ENCODE data around the gene MYBPC2. TPM values are rescaled to one million over a fixed set of nuclear protein-coding genes. Genes with fewer than 3 reads are reported as not detected.
A peak's percentile ranks its signal among the peaks of the same experiment; 100 is the strongest.

MYBPC2 gene
- total RNA-seq, 1 donor from 2014 or later = 1.4 TPM

- H3K27me3 Mint-ChIP-seq = peaks cover 3% of the 10 kb centered on the region
- no peak for ATAC-seq (ENCODE audit: low read depth)
- no peak for TF ChIP-seq CTCF (IDR thresholded peaks at IDR 0.05)
Observed at GRCh38 chr19:50509366-50509765, 76.7 kb downstream of the MYBPC2 start.

GRCh38 chr19:50510121-50510670, 77.5 kb downstream of the MYBPC2 start:
- ChIA-PET CTCF (no interaction called here), POLR2A (interaction anchor here (0.6 to 2.0 kb wide), 10 partner anchors 31 to 666 kb away, joined by 3 to 12 read pairs (median 4); partner anchors contain the start of genes NR1H2 and POLD1)
- Mint-ChIP-seq H3K36me3 (ENCODE audit: low read depth) (peaks cover 16% of the 10 kb centered on the region), H3K27ac (peak overlapping the region; percentile 93), H3K4me1 (peaks cover 13% of the 10 kb centered on the region), H3K4me3 (peak overlapping the region; percentile 89), H3K27me3 (peaks cover 5% of the 10 kb centered on the region), H3K9me3 (no peaks in the 10 kb centered on the region)
- intact Hi-C loops (cut with micrococcal nuclease) = loop anchor here (2.0 kb wide), 2 partner anchors 485 to 633 kb away; partner anchors contain the start of genes AKT1S1, TBC1D17 and VRK3
- TF ChIP-seq CTCF (IDR thresholded peaks at IDR 0.05) = no peak
- DNase-seq = no peak
- ATAC-seq (ENCODE audit: low read depth) = no peak

More at GRCh38 chr19:50509366-50509765, 76.7 kb downstream of the MYBPC2 start:
- ChIA-PET POLR2A (interaction anchor here (0.6 to 1.7 kb wide), 3 partner anchors 150 to 236 kb away, joined by 3 to 4 read pairs (median 3); no protein-coding TSS in a partner anchor), CTCF (no interaction called here)
- no peaks in the 10 kb centered on the region for H3K9me3 Mint-ChIP-seq
- intact Hi-C loops (cut with micrococcal nuclease) = no loop called here
- H3K4me1 Mint-ChIP-seq = peaks cover 13% of the 10 kb centered on the region
- H3K4me3 Mint-ChIP-seq = peak overlapping the region; percentile 20
- H3K36me3 Mint-ChIP-seq (ENCODE audit: low read depth) = peaks cover 16% of the 10 kb centered on the region
- no peak overlapping the region for H3K27ac Mint-ChIP-seq
- no peak for DNase-seq

DNA sequence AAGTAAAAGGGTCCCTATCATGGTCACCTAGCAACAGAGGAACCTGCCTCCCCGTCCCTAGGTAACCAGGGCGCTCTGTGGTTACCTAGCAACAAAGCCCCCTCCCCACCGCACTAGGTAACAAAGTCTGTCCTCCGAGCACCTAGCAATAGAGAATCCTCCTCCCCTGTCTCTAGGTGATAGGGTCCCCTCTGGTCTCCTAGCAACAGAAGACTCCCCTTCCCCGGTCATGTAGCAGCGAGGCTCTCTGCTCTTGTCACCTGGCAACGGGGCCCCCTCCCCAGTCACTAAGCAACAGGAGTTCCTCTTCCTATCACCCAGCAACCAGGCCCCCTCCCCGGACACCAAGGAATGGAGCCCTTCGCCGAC, 78.0 kb downstream of the MYBPC2 start:
- no peak for ATAC-seq (ENCODE audit: low read depth)
- ChIA-PET POLR2A (interaction anchor here (0.6 to 2.0 kb wide), 19 partner anchors 32 to 667 kb away, joined by 3 to 12 read pairs (median 5); partner anchors contain the start of genes KCNC3, NR1H2, NUP62 and POLD1), CTCF (interaction anchor here (0.9 to 1.0 kb wide), 3 partner anchors 50 to 412 kb away, joined by 4 read pairs; no protein-coding TSS in a partner anchor)
- Mint-ChIP-seq H3K9me3 (no peaks in the 10 kb centered on the region), H3K27me3 (peaks cover 5% of the 10 kb centered on the region), H3K4me3 (peak overlapping the region; percentile 89), H3K36me3 (ENCODE audit: low read depth) (peaks cover 13% of the 10 kb centered on the region), H3K27ac (peak overlapping the region; percentile 93), H3K4me1 (peaks cover 13% of the 10 kb centered on the region)
- intact Hi-C loops (cut with micrococcal nuclease) = loop anchor here (1.0 to 2.0 kb wide), 11 partner anchors 34 to 634 kb away; partner anchors contain the start of genes AKT1S1, CTU1, EMC10 and GARIN5A
- no peak for DNase-seq
- TF ChIP-seq CTCF (IDR thresholded peaks at IDR 0.05) = no peak

DNA sequence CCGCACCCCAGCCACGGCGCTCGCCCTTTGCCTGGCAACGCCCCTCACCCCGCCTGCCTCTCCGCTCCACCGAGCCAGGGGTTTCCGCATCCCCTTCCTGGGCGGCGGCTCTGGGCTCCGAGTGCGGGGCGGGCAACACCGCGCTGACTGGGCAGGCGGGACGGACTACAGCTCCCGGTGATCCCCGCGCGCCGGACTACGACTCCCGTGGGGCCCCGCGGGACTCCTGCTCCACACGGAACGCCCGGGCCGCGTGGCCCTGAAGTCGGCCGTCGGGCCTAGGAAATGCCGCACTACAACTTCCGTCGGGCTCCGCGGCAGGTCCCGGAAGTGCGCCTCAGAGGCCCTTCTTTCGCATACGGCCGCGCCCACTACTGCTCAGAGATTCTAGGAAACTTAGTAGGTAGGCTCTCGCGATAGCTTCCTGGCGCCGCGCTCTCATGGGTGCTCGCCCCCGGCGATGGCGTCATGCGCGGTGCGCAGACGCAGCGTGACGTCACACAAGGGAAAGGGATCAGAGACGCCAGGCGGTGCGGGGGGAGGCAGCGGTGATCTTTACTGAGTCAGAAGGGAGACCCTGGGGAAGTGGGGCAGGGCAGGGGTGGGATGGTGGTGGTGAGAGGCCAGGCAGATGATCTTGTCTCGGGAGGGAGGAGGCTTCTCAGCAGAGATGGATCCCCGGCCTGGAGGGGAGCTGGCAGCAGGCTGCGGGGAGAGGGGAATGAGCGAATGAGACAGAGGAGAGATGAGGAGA, 78.6 kb downstream of the MYBPC2 start, which contains the start of gene JOSD2:
JOSD2 (minus strand) TSS at position 123 of the 754 bp plus-strand sequence. CDS start 760 bp downstream, outside the sequence.
- H3K9me3 Mint-ChIP-seq = no peaks in the 10 kb centered on the region
- peaks cover 13% of the 10 kb centered on the region for H3K4me1 Mint-ChIP-seq
- peak within 1 kb of the TSS; percentile 89 for H3K4me3 Mint-ChIP-seq
- CTCF ChIA-PET = interaction anchor here (0.9 to 1.0 kb wide), 3 partner anchors 51 to 411 kb away, joined by 4 read pairs; no protein-coding TSS in a partner anchor
- ATAC-seq (ENCODE audit: low read depth) (peak; percentile 94), DNase-seq (peak; percentile 96)
- peak within 1 kb of the TSS; percentile 93 for H3K27ac Mint-ChIP-seq
- POLR2A ChIA-PET = interaction anchor here (0.6 to 2.0 kb wide), 22 partner anchors 32 to 667 kb away, joined by 3 to 12 read pairs (median 5); partner anchors contain the start of genes KCNC3, NR1H2, NUP62 and POLD1
- H3K36me3 Mint-ChIP-seq (ENCODE audit: low read depth) = peaks cover 11% of the 10 kb centered on the region
- TF ChIP-seq CTCF (IDR thresholded peaks at IDR 0.05) = no peak
- peaks cover 5% of the 10 kb centered on the region for H3K27me3 Mint-ChIP-seq
- intact Hi-C loops (cut with micrococcal nuclease) = loop anchor here (1.0 to 2.0 kb wide), 11 partner anchors 35 to 634 kb away; partner anchors contain the start of genes AKT1S1, CTU1, EMC10 and GARIN5A
